H9 (cell line): Measurements from ENCODE around the gene LDLRAD4. TPM values are rescaled to one million over a fixed set of nuclear protein-coding genes. Genes with fewer than 3 reads are reported as not detected.

ENCODE experiments used
- DNase-seq: peaks from one replicate; pipeline ENCODE4 v3.0.0-alpha.2; 2017
- H2AFZ ChIP-seq: one replicate; pipeline ENCODE4 v1.6.1; 2013; ENCODE audit warnings: mild to moderate bottlenecking, low read length, control low read depth, moderate library complexity
- H2AK5ac ChIP-seq: 2 replicates; pipeline ENCODE4 v1.6.1; 2013; ENCODE audit warnings: low read length, control low read depth, mixed read lengths; ENCODE audit not compliant: insufficient read length
- H2BK120ac ChIP-seq: one replicate; pipeline ENCODE4 v1.6.1; 2013; ENCODE audit warnings: low read depth, mild to moderate bottlenecking, low read length, control low read depth, inconsistent platforms; ENCODE audit not compliant: poor library complexity, severe bottlenecking
- H2BK12ac ChIP-seq: 2 replicates; pipeline ENCODE4 v1.6.1; 2013; ENCODE audit warnings: low read length, control low read depth, mixed read lengths, low read depth; ENCODE audit not compliant: insufficient read length
- H2BK15ac ChIP-seq: 2 replicates; pipeline ENCODE4 v1.6.1; 2013; ENCODE audit warnings: low read depth, low read length, control low read depth
- H2BK20ac ChIP-seq: one replicate; pipeline ENCODE4 v1.6.1; 2013; ENCODE audit warnings: low read depth, mild to moderate bottlenecking, low read length, control low read depth, inconsistent platforms; ENCODE audit not compliant: poor library complexity, severe bottlenecking
- H2BK5ac ChIP-seq: 2 replicates; pipeline ENCODE4 v1.6.1; 2013; ENCODE audit warnings: low read length, control low read depth, mixed read lengths; ENCODE audit not compliant: insufficient read length
- H3K14ac ChIP-seq: 2 replicates; pipeline ENCODE4 v1.6.1; 2013; ENCODE audit warnings: low read length, control low read depth; ENCODE audit not compliant: insufficient read depth
- H3K18ac ChIP-seq: 2 replicates; pipeline ENCODE4 v1.6.1; 2013; ENCODE audit warnings: low read depth, mild to moderate bottlenecking, mixed read lengths, low read length, control low read depth; ENCODE audit not compliant: insufficient read length
- H3K23ac ChIP-seq: 2 replicates; pipeline ENCODE4 v1.6.1; 2013; ENCODE audit warnings: low read length, control low read depth, mixed read lengths, low read depth; ENCODE audit not compliant: insufficient read length
- H3K23me2 ChIP-seq: 2 replicates; pipeline ENCODE4 v1.6.1; 2013; ENCODE audit warnings: low read depth, mild to moderate bottlenecking, mixed read lengths, low read length, control low read depth; ENCODE audit not compliant: insufficient read length, poor library complexity, severe bottlenecking
- H3K27ac ChIP-seq: 2 replicates; pipeline ENCODE4 v1.5.1; 2013; ENCODE audit warnings: low read length, control low read depth, mixed read lengths, low read depth; ENCODE audit not compliant: insufficient read length
- H3K27me3 ChIP-seq: 2 replicates; pipeline ENCODE4 v1.6.1; 2013; ENCODE audit warnings: low read length, control low read depth, inconsistent platforms; ENCODE audit not compliant: insufficient read depth
- H3K4ac ChIP-seq: 2 replicates; pipeline ENCODE4 v1.6.1; 2013; ENCODE audit warnings: low read depth, mild to moderate bottlenecking, control low read depth, inconsistent platforms, low read length, moderate library complexity
- H3K4me1 ChIP-seq: 2 replicates; pipeline ENCODE4 v1.6.1; 2013; ENCODE audit warnings: low read length, control low read depth, inconsistent platforms; ENCODE audit not compliant: insufficient read depth
- H3K4me2 ChIP-seq: 2 replicates; pipeline ENCODE4 v1.6.1; 2013; ENCODE audit warnings: low read length, control low read depth, mixed read lengths; ENCODE audit not compliant: insufficient read length, insufficient read depth
- H3K56ac ChIP-seq: 2 replicates; pipeline ENCODE4 v1.6.1; 2013; ENCODE audit warnings: low read depth, mild to moderate bottlenecking, mixed read lengths, low read length, control low read depth; ENCODE audit not compliant: insufficient read length
- H3K79me1 ChIP-seq: 2 replicates; pipeline ENCODE4 v1.6.1; 2013; ENCODE audit warnings: low read depth, mild to moderate bottlenecking, moderate library complexity, low read length, control low read depth, inconsistent platforms; ENCODE audit not compliant: insufficient read depth, poor library complexity, severe bottlenecking
- H3K79me2 ChIP-seq: 2 replicates; pipeline ENCODE4 v1.6.1; 2013; ENCODE audit warnings: low read length, control low read depth, inconsistent platforms; ENCODE audit not compliant: insufficient read depth
- H3K9ac ChIP-seq: 2 replicates; pipeline ENCODE4 v1.6.1; 2013; ENCODE audit warnings: low read length, control low read depth, mixed read lengths; ENCODE audit not compliant: insufficient read length; ENCODE audit errors: extremely low read depth
- H3K9me3 ChIP-seq: one replicate; pipeline ENCODE4 v1.6.1; 2013; ENCODE audit warnings: low read depth, low read length, inconsistent platforms; ENCODE audit not compliant: control insufficient read depth
- H3T11ph ChIP-seq: one replicate; pipeline ENCODE4 v1.6.1; 2013; ENCODE audit warnings: mild to moderate bottlenecking, low read length, control low read depth, inconsistent platforms
- H4K20me1 ChIP-seq: one replicate; pipeline ENCODE4 v1.6.1; 2013; ENCODE audit not compliant: control insufficient read depth, insufficient read length, insufficient read depth
- H4K5ac ChIP-seq: 2 replicates; pipeline ENCODE4 v1.6.1; 2013; ENCODE audit warnings: low read depth, mild to moderate bottlenecking, mixed read lengths, low read length, control low read depth; ENCODE audit not compliant: insufficient read length
- H4K8ac ChIP-seq: replicated peaks from 2 replicates; pipeline ENCODE4 v1.6.1; 2013; ENCODE audit warnings: low read length, control low read depth, mixed read lengths, low read depth; ENCODE audit not compliant: insufficient read length
- H4K91ac ChIP-seq: 2 replicates; pipeline ENCODE4 v1.6.1; 2013; ENCODE audit warnings: low read depth, mild to moderate bottlenecking, moderate library complexity, mixed read lengths, low read length, control low read depth; ENCODE audit not compliant: insufficient read length
- H3K27ac Mint-ChIP-seq, 3 experiments: 2 replicates in 2 of 3; 3 replicates in 1 of 3; pipeline ENCODE4 v1.8.0; 2020 to 2021; ENCODE audit warnings: mixed read lengths in 3 of 3, mild to moderate bottlenecking in 1 of 3, moderate library complexity in 1 of 3
- H3K27me3 Mint-ChIP-seq: 2 replicates; pipeline ENCODE4 v1.8.0; 2021; ENCODE audit warnings: low read depth, mild to moderate bottlenecking, moderate library complexity, mixed read lengths
- H3K36me3 Mint-ChIP-seq, 3 experiments: 2 replicates in 2 of 3; 3 replicates in 1 of 3; pipeline ENCODE4 v1.8.0; 2020 to 2021; ENCODE audit warnings: low read depth in 3 of 3, mixed read lengths in 3 of 3; ENCODE audit not compliant: insufficient read depth in 1 of 3
- H3K4me1 Mint-ChIP-seq, 2 experiments: 2 replicates each; pipeline ENCODE4 v1.8.0; 2020; ENCODE audit warnings: mixed read lengths in 2 of 2
- H3K4me3 Mint-ChIP-seq, 2 experiments: 2 replicates in 1 of 2; 3 replicates in 1 of 2; pipeline ENCODE4 v1.8.0; 2020 to 2021; ENCODE audit warnings: mild to moderate bottlenecking in 2 of 2, mixed read lengths in 2 of 2, moderate library complexity in 1 of 2
- H3K9me3 Mint-ChIP-seq, 2 experiments: 2 replicates in 1 of 2; 3 replicates in 1 of 2; pipeline ENCODE4 v1.8.0; 2020; ENCODE audit warnings: mild to moderate bottlenecking in 2 of 2, mixed read lengths in 2 of 2, moderate library complexity in 1 of 2
- CTCF ChIP-seq: fragments of 200-600 bp; sonication (generic); conservative IDR thresholded peaks from 3 replicates; pipeline ENCODE4 v1.8.0; 2021; ENCODE audit warnings: antibody characterized with exemption, mild to moderate bottlenecking
- WGBS: extraction: QIAGEN DNeasy Blood & Tissue Kit; methylation state at CpG from one replicate; pipeline ENCODE4 v1.1.7; 2013; ENCODE audit warnings: missing lambda C conversion rate, low lambda C conversion rate, mixed read lengths; ENCODE audit not compliant: insufficient read length; ENCODE audit errors: extremely low coverage; 5-methylcytosine and 5-hydroxymethylcytosine counted together
- total RNA-seq: library from RNA; stranded (reverse); gene quantifications from 2 replicates; pipeline ENCODE4 v1.2.1, GENCODE V29; 2021

Gene LDLRAD4
- total RNA-seq, 1 experiment from 2014 or later: 3.9 TPM

GRCh38 chr18:13232971-13233786 is 14.6 kb downstream of the LDLRAD4 start:
- Mint-ChIP-seq H3K9me3 (no peaks in the 10 kb centered on the region; a peak in 1 of 5 replicates), H3K4me3 (no peak overlapping the region), H3K27me3 (peaks cover 11% of the 10 kb centered on the region), H3K4me1 (peaks cover 14 to 28% of the 10 kb centered on the region in 2 experiments), H3K36me3 (no peaks in the 10 kb centered on the region), H3K27ac (no peak overlapping the region)
- no peak overlapping the region for H3K14ac ChIP-seq
- DNase-seq: no peak
- no peaks in the 10 kb centered on the region for H3K4me1 ChIP-seq
- H3K4me2 ChIP-seq: no peak overlapping the region
- no peak overlapping the region for H3K56ac ChIP-seq
- no peaks in the 10 kb centered on the region for H3K9me3 ChIP-seq
- H2BK120ac ChIP-seq: no peak overlapping the region
- no peak overlapping the region for H2BK15ac ChIP-seq
- H3K27me3 ChIP-seq: no peaks in the 10 kb centered on the region
- no peaks in the 10 kb centered on the region for H3K79me1 ChIP-seq
- H3T11ph ChIP-seq: no peak overlapping the region
- no peaks in the 10 kb centered on the region for H3K79me2 ChIP-seq
- no peak overlapping the region for H4K8ac ChIP-seq
- no peak overlapping the region for H2BK20ac ChIP-seq
- no peak overlapping the region for H3K23ac ChIP-seq
- no peak overlapping the region for H3K4ac ChIP-seq
- H2AFZ ChIP-seq: no peak overlapping the region
- TF ChIP-seq CTCF: no peak
- H2BK5ac ChIP-seq: no peak overlapping the region
- no CpG with 5 or more reads among the region's 19 CpGs for WGBS
- no peak overlapping the region for H3K9ac ChIP-seq
- no peaks in the 10 kb centered on the region for H4K20me1 ChIP-seq
- H2BK12ac ChIP-seq: no peak overlapping the region
- no peak overlapping the region for H4K5ac ChIP-seq
- no peak overlapping the region for H3K27ac ChIP-seq
- no peak overlapping the region for H2AK5ac ChIP-seq
- H4K91ac ChIP-seq: no peak overlapping the region
- no peaks in the 10 kb centered on the region for H3K23me2 ChIP-seq
- no peak overlapping the region for H3K18ac ChIP-seq
